GM19035 (cell line): ENCODE measurements around the gene LARGE1.

ENCODE experiments used
- ATAC-seq: cut with Tn5 transposase; IDR thresholded peaks from one replicate; pipeline ENCODE4 v1.9.1; 2021; ENCODE audit not compliant: unreplicated experiment

Gene LARGE1

GRCh38 chr22:33920197-33920540, at the start of gene LARGE1:
TSS of gene LARGE1 (minus strand) at chr22:33920476.
- ATAC-seq = peak; percentile 26

DNA sequence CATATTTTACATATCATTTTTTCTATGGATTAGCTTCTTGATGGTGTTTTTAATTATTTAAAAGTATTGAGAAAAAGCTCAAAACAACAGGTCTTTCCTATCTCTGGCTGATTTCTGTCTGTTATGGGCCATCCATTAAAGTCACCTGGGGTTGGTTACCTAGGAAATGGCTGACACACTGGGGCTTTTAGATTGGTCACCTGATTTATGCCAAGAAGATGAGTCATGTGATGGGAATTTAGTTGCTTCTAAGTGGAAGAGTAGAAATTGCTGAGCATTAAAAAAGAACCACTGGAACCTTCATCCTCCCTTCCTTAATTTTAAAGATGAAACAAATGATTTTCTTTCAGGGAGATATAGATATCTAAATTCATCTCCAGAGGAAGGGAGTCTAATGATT, 48.8 kb upstream of the LARGE1 start:
- ATAC-seq = no peak

DNA sequence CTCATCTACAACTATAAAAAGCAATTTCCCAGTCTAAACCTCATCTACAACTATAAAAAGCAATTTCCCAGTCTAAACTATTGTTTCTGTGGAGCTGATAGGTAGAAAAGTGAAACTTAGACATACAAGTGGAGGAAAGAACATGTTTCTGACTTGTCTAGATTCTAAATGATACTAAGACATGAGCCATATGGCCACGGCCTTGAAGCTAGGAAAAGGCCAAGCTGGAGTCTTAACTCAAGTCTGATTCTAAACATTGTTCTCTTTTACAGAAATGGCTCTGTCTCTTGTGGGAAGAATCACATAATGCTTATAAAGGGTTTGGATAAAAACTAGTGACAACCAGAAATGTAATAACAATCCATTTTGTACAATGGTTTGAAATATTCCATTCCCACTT, 43.8 kb upstream of the LARGE1 start:
- no peak for ATAC-seq

DNA sequence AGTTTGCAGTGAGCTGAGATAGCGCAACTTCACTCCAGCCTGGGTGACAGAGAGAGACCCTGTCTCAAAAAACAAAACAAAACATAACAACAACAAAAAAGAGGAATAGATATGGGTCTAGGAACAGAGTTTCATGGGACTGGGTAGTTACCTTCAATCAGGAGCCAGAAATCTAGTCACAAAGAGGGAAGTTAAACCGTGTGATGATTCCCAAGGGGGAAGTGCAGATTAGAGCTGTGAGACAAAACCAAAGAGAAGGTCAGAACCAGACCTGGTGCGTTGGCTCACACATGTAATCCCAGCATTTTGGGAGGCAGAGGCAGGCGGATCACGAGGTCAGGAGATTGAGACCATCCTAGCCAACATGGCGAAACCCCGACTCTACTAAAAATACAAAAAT, 42.1 kb upstream of the LARGE1 start:
- no peak for ATAC-seq

GRCh38 chr22:33958741-33959140, 38.5 kb upstream of the LARGE1 start:
- no peak for ATAC-seq

DNA sequence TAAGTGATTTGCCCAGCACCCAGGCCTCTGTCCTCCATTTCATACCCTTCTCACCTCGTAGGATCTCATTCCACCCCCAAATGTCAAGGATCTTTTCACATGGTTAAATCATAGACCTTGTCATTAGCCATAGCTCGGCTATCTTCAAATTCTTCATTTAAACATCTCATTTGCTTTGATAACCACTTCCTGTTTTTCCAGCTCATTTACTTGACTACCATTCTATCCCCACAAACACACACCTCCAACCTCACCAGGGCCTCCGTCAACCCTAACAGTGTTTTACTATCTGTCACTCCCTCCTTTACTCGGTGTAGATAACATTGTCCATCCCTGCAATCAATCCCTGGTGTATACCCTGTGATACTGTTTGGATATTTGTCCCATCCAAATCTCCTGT, 36.8 kb upstream of the LARGE1 start:
- no peak for ATAC-seq

GRCh38 chr22:33952776-33953175, 32.5 kb upstream of the LARGE1 start:
- no peak for ATAC-seq

DNA sequence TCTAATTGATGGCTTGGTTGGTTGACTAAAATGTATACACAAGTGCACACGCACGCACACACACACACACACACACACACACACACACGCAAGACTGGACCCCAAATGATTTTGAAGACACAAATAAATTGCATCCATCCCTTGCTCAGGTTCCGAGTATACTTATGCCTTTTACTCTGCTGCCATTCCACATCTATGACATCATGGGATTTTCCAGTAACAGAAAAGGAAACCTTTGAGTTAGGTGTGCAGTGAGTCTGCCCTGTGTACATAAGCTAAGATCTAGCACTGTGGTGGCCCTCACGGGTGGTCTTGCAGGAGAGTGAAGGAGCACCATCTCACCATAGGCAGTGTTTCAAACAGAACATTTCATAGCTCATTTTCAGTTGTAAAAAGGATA, 20.5 kb upstream of the LARGE1 start:
- no peak for ATAC-seq

- ATAC-seq = no peak
Measured at GRCh38 chr22:33932997-33933396, 12.7 kb upstream of the LARGE1 start.

DNA sequence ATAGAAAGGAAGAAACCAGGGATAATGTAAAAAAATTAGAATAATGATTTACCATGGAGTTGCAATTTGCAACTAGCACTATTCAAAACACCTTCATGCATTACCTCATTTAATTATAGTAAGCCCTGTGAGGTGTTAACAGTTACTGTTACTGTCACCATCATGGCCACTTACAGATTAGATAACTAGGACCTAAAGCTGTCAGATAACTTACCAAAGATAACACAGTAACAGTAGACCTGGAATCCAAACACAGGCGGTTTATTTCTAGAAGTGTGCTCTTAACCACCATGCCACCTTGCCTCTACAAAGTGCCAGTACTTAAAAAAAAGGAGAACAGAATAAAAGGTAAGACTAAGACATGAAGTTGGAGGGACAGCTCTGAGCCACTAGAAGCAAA, 11.1 kb upstream of the LARGE1 start:
- ATAC-seq = no peak

DNA sequence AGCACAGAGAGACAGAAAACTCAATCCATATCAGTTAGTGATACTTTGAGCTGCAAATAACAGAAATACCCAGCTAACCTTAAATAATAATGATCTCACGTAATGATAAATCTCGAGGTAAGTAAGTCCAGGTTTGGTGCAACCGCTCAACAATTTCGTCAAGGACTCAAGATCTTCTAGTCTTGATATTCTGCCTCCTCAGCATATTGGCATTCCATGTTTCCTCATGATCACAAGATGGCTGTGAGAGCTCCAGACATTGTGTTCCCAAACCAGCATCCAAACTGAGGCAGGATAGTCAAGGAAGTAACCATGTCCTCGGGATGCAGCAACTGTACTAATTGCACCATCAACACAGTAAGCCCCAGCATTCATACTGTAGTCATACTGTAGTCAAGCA, 7.5 kb upstream of the LARGE1 start:
- ATAC-seq = no peak

DNA sequence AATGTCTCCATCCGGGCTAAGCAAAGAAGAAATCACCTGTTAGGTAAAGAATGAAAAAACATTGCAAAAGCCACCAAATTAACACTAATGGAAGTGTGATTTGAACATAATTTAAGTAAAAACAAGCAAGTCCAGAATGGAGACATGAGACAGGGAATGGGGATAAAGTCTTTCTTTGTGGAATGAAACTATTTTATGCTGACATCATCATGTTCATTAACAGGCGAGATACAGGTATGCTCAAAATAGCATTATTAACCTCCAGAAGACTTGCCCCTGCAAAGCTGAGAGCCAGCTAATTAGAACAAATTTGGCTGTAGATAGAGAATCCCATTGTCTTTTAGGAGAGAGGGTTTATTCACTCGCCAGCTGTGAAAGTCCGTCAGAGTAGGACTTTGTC, 4.9 kb upstream of the LARGE1 start:
- no peak for ATAC-seq

DNA sequence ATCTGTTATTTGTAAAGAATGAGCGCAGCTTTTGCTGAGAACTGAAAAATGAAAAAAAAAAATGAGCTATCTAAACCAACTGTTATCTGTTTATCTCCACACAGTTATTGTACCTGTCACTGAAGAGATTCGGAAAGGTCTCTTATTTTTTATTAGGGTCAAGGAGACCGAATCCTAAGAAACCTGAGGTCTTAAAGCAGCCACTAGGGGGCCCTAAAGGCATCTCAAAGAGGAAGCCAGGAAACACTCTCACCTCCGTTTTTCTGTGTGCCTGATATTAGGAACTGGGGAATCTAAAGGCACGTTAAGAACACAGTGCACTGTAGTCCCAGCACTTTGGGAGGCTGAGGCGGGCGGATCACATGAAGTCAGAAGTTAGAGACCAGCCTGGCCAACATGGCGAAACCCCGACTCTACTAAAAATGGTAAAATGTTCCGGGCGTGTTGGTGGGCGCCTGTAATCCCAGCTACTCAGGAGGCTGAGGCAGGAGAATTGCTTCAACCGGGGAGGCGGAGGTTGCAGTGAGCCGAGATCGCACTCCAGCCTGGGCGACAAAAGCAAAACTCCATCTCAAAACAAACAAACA, 3.5 kb upstream of the LARGE1 start:
- no peak for ATAC-seq

GRCh38 chr22:33923033-33923432, 2.8 kb upstream of the LARGE1 start:
- no peak for ATAC-seq

DNA sequence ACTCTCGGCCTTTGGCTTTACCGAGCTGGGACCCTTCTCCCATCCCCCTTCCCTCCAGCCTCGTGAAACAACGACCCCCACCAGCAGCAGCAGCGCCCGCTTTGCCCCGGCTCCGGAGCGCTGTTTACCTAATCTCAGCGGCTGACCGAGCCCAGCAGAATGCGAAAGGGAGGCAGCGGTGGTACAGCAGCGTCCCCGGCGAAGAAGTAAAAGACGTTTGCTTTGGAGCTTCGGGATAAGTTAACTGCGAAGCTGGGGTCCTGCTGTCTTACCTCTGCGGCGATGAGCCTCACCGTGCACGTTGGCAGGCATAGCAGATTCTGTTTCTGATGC, 2.0 kb upstream of the LARGE1 start:
- ATAC-seq = no peak

GRCh38 chr22:33921525-33922348, 1.5 kb upstream of the LARGE1 start:
- no peak for ATAC-seq

GRCh38 chr22:33920927-33921524, 750 bp upstream of the LARGE1 start:
- ATAC-seq = peak; percentile 75

- peak; percentile 10 for ATAC-seq
Measured at GRCh38 chr22:33919391-33920196, 682 bp downstream of the LARGE1 start.

DNA sequence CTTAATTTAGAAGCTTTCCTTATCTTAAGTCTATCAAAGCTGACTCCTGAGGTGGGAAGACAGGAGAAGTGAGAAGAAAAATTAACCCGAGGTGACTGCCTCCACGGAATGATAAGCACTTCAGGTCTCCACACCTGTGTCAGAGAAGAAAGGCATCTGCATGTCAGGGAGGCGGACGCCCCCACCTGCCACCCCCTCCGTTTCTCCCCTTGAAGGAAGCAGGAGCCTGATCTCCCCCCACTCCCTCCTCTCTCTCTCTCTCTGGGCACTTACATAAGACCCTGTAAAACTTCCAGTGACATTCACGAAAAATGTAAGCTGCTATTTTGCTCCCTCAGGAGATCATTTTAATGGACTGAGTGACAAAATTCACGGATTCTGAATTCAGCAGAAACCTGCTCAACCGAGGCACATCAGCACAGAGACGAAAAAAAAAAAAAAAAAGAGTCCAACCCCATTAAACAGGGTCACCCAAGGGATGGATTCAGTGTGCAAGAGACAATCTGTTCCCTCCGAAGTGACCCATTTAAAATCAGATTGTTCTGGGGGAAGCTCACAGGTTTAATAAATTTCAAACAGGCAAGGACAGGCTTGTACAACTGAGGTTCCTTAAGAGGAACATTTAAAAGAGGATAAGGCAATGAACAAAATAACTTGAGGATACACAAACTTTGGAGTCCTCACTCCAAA, 1.5 kb downstream of the LARGE1 start:
- no peak for ATAC-seq

DNA sequence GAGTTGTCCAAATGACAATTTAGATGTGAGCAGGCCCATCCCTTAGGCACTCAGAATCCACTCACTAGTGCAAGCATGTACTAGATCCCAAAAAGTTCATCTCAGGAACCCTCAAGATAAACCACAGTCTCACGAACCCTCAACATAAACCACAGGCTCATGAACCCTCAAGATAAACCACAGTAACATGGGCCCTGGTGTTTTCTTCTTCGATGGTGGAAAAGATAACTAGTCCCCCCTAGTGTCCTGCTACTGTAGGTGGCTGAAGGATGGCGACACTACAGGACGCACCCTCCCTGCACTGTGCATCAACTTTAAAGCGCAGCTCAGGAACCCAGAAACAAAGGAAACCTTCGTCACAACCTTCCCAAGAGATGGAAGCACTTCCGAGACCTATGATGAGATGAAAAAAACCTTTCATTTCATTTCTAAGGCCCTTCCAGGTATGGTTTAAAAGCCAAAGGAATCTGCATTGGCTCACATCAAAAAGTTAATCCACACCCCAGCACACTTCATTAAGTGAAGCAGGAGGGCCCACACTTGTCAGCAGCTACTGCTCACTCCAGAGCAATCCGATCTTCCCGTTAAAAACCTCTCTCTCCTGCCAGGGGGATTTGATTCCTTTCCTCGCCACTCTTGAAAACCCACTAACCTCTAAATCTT, 2.4 kb downstream of the LARGE1 start:
- no peak for ATAC-seq

DNA sequence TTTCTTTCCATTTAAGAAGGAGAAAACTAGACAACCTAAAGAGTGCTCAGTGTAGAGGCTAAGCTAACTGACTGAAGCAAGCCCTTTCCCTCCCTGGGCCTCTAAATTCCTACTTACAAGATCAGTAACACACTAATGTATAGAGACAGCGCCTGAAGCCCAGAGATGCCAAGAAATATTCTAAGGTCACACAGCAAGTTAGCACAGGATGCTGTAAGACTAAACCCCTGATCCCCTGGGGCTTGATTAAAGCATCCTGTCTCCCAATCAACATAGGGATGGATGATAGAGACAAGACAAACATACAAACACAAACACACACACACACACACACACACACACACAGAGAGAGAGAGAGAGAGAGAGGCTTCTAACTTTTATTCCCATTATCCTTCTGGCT, 5.6 kb downstream of the LARGE1 start:
- no peak for ATAC-seq
